Spinal cord (tissue), 10 donors: Measurements from ENCODE around the gene ADRB2. TPM values are rescaled to one million over a fixed set of nuclear protein-coding genes. Genes with fewer than 3 reads are reported as not detected.
"Not testable (repeated sequence)": the region's sequence is repeated elsewhere in the genome, so short reads cannot be mapped to it uniquely, and the experiment has no call there.

Experiments
- DNase-seq, 6 donors: peaks; one replicate each; pipeline versions ENCODE4 v3.0.0 to v3.0.0-alpha.2; 2013 to 2015; ENCODE audit warnings: low spot score in 6 of 6, low read depth in 4 of 6
- H3K27ac ChIP-seq: one replicate; pipeline ENCODE4 v1.5.1; 2013; ENCODE audit warnings: low read depth, low read length, control low read depth
- H3K27me3 ChIP-seq: one replicate; pipeline ENCODE4 v1.6.1; 2013; ENCODE audit warnings: low read length; ENCODE audit not compliant: control insufficient read depth, insufficient read depth
- H3K36me3 ChIP-seq: one replicate; pipeline ENCODE4 v1.6.1; 2013; ENCODE audit warnings: low read length; ENCODE audit not compliant: control insufficient read depth, insufficient read depth
- H3K4me1 ChIP-seq: one replicate; pipeline ENCODE4 v1.6.1; 2013; ENCODE audit warnings: low read length; ENCODE audit not compliant: control insufficient read depth, insufficient read depth
- H3K4me3 ChIP-seq: one replicate; pipeline ENCODE4 v1.5.1; 2013; ENCODE audit warnings: low read depth, low read length, control low read depth
- H3K9me3 ChIP-seq: one replicate; pipeline ENCODE4 v1.6.1; 2013; ENCODE audit warnings: low read length; ENCODE audit not compliant: control insufficient read depth, insufficient read depth
- WGBS: methylation state at CpG from one replicate; pipeline ENCODE4 v1.1.5; 2013; ENCODE audit warnings: missing lambda C conversion rate; ENCODE audit not compliant: insufficient coverage; 5-methylcytosine and 5-hydroxymethylcytosine counted together
- polyA plus RNA-seq, 2 donors: library from polyadenylated mRNA; unstranded; fragments of 120-200 nt; gene quantifications; one replicate each; pipeline ENCODE4 v1.2.1, GENCODE V29; 2013; ENCODE audit not compliant: insufficient read length in 2 of 2
- total RNA-seq, 2 donors: library from RNA; depleted of rRNA in 1 of 2; stranded (reverse); fragments of 120-200 nt in 1 of 2; fragments of >200 nt in 1 of 2; gene quantifications; one replicate each; pipeline versions ENCODE4 v1.2.3 to v1.2.4, GENCODE V29; 2013 to 2014
- donor health status: healthy.

The ADRB2 gene
- total and polyA plus RNA-seq, 4 donors = 1.9 to 5.0 (median 3.6) TPM

DNA sequence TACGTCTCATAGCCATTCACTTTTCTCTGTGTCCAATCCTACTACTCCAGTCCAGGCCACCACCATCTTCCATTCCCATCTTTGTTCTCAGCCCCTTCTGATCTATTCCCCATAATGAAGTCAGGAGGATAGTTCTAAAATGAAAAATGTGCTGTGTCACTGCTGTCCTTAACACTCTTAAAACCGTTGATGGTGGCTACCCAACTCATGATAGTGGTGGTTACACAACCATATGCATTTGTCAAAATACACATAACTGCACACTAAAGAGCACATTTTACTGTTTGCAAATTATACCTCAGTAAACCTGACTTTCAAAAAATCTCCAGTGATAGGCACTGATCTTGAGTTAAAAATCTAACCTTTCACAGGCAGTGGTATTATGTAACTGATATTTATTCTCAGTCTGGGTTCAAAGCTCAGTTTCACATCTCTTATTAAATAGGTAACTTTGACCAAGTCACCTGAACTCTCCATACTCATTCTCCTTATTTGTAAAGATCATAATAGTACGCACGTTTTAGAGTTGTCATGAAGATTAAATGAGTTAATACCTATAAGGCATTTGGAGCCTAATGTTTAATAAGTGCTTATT is 24.6 kb upstream of the ADRB2 start:
- no peaks in the 10 kb centered on the region for H3K36me3 ChIP-seq
- DNase-seq = no peak
- H3K27me3 ChIP-seq = no peaks in the 10 kb centered on the region
- no peak overlapping the region for H3K27ac ChIP-seq
- 100% methylated on average over 1 of the region's 4 CpGs for WGBS
- H3K4me3 ChIP-seq = no peak overlapping the region
- H3K9me3 ChIP-seq = no peaks in the 10 kb centered on the region
- H3K4me1 ChIP-seq = no peaks in the 10 kb centered on the region

DNA sequence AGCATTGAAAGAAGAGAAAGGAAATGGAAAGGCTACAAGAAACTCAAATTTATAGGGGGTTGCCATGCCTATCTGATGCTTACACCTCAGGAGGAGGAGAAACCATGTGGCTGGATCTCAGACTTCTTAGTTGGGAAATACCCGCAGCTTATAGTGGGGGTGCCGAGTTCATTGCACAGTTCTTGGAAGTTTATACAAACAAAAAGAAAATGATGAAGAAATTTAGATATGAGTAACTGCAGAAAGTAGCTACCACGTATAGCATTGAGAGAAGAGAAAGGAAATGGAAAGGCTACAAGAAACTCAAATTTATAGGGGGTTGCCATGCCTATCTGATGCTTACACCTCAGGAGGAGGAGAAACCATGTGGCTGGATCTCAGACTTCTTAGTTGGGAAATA is 23.0 kb upstream of the ADRB2 start:
- H3K27ac ChIP-seq, H3K4me1 ChIP-seq, H3K4me3 ChIP-seq, DNase-seq, H3K36me3 ChIP-seq, H3K27me3 ChIP-seq, H3K9me3 ChIP-seq: not testable (repeated sequence)
- WGBS = no CpG with 5 or more reads among the region's 3 CpGs

DNA sequence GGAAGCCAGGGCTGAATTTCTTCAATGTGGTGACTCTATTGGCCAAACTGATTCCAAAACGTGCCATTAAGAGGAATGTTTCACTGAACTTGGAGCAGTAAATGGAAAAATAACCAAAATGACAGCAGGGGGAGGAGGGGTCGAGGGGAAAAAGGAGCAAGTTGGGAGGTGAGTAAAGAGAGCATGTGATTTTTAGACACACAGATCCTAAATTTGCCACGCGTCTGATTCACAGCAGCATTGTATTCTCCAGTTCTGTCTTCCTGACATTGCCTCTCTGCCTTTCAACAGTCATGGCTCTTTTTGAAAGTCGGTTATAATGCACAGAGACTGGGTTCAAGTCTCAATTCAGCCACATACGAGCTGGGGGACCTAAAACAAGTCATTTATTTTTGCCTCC is 22.0 kb upstream of the ADRB2 start:
- no peak for DNase-seq
- Histone ChIP-seq H3K4me3 (no peak overlapping the region), H3K9me3 (no peaks in the 10 kb centered on the region), H3K36me3 (no peaks in the 10 kb centered on the region), H3K27ac (no peak overlapping the region), H3K27me3 (no peaks in the 10 kb centered on the region), H3K4me1 (no peaks in the 10 kb centered on the region)
- WGBS = 86% methylated on average over 5 of the region's 6 CpGs

DNA sequence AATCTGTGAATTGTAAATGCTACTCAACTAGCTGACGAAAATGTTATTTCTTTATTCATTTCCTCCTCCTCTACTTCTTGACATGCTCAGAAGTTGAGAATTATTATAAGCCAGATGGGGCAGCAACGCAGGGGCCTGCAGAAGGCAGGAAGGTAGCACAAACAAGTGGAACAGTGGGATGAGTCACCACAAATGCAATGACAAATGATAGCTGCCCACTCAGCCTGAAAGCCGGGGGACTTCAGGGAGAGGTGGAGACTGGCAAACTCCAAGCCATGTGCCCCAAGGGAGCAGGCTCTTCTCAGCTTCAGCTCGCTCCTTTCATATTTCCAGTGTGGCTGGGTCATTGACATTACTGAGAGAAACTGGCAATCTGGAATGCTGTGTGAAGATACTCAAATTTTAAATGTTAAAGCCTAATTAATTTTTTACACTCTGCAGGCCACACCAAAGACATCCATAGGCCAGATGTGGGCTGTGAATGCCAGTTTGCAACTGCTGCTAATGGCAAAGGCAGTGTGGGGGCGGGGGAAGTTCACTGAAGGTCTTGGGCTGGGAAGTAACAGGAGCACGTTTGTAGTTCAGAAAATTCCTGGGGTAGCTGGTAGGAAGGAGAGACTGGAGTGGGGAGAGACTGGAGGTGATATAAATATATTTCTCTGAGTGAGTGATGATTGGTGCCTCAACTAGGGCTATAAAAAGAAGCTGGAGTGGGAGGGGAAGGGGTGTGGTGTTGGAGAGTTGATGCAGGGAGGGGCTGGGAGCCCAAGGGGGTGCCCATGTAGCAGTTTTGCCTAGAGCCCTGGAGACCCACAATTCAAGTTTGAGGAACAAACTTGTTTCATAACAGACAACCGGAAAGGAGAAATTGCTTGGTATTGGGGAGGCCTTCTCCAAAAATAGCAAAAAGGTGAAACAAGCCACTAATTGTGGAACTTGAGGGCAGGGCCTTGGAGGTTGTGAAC is 20.8 kb upstream of the ADRB2 start:
- WGBS = 67% methylated on average over 5 of the region's 7 CpGs
- H3K4me1 ChIP-seq = no peaks in the 10 kb centered on the region
- H3K36me3 ChIP-seq = no peaks in the 10 kb centered on the region
- no peak overlapping the region for H3K4me3 ChIP-seq
- no peak for DNase-seq
- H3K9me3 ChIP-seq = no peaks in the 10 kb centered on the region
- H3K27me3 ChIP-seq = no peaks in the 10 kb centered on the region
- no peak overlapping the region for H3K27ac ChIP-seq

DNA sequence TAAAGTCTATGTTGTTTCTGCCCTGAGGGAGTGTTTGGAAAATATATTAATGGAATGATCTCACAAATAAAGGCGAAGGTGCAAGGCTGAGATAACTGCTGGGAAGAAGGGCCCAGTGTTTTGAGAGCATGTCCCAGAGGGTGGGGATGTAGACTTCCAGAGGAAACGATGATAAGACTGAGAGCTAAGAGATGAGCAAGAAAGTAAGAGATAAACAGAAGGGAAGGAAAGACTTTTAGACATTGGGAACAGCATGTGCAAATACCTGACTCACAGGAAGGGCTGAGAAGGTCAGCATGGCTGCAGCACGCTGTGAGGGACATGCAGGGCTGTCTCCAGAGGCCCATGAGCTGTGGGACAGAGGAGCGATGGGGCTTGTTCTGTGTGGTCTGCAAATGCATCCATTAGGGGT is 19.9 kb upstream of the ADRB2 start:
- H3K4me3 ChIP-seq = no peak overlapping the region
- 91% methylated on average over 4 of the region's 4 CpGs for WGBS
- H3K4me1 ChIP-seq = no peaks in the 10 kb centered on the region
- H3K36me3 ChIP-seq = no peaks in the 10 kb centered on the region
- no peak for DNase-seq
- H3K27ac ChIP-seq = no peak overlapping the region
- no peaks in the 10 kb centered on the region for H3K27me3 ChIP-seq
- no peaks in the 10 kb centered on the region for H3K9me3 ChIP-seq

DNA sequence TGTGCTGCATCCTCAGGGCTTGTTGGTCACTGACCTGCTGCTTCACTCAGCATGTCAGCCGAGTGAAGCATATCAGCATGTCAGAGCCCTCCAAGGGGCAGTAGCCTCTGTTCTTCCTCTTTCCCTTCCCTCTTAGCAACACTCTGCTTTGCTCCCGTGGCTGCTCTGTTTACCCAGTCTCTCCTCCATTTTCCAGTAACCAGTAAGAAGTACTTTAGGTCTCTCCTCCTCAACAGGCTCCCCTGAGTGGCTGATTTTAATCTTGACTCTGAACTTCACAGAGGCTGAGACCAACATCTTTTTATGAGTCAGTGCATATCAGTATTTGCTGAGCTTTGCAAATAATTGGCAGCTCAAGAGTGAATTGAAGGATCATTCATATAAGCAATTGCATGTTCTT is 18.6 kb upstream of the ADRB2 start:
- Histone ChIP-seq H3K9me3 (no peaks in the 10 kb centered on the region), H3K36me3 (no peaks in the 10 kb centered on the region), H3K4me1 (no peaks in the 10 kb centered on the region), H3K4me3 (no peak overlapping the region), H3K27ac (no peak overlapping the region), H3K27me3 (no peaks in the 10 kb centered on the region)
- no peak for DNase-seq
- 15% methylated on average over 2 of the region's 2 CpGs for WGBS

DNA sequence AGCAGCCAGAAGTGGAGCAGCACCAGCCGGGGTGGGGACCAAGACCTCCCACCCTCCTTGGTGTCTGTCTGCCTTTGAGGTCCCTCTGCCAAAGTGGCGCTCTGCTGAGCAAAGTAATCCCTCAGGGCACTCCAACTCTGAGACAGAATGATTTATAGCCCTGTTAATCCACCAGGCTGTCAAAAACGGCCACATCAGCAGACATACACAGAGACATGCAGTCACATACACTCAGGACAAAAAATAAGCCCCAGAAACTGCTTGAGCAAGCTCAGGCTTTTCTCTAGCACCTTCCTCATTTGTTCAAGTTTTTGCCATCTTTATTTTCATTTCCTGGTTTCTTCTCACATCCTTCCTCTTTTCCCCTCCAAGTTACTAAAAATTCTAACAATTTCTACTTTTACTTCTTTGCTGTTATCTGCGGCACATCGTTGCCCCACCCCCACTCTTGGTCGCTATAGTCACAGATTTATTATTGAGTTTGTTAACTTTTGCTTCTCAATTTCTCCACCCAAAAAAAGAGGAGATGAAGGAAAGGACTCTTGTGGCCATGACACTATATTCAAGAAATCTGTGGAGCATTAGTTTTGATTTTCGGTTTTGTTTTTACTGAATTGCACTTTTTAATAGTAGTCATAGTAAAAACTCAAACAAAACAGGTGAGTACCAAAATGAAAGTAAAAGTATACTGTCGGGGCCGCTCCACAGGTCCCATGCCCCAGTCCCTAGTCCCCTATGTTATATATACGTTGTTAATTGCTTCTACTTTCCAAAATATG is 17.4 kb upstream of the ADRB2 start:
- WGBS = 31% methylated on average over 3 of the region's 10 CpGs
- Histone ChIP-seq H3K9me3 (no peaks in the 10 kb centered on the region), H3K27ac (no peak overlapping the region), H3K4me3 (no peak overlapping the region), H3K4me1 (no peaks in the 10 kb centered on the region), H3K36me3 (no peaks in the 10 kb centered on the region), H3K27me3 (no peaks in the 10 kb centered on the region)
- peak in 1 of 6 donors; percentile 49 for DNase-seq

DNA sequence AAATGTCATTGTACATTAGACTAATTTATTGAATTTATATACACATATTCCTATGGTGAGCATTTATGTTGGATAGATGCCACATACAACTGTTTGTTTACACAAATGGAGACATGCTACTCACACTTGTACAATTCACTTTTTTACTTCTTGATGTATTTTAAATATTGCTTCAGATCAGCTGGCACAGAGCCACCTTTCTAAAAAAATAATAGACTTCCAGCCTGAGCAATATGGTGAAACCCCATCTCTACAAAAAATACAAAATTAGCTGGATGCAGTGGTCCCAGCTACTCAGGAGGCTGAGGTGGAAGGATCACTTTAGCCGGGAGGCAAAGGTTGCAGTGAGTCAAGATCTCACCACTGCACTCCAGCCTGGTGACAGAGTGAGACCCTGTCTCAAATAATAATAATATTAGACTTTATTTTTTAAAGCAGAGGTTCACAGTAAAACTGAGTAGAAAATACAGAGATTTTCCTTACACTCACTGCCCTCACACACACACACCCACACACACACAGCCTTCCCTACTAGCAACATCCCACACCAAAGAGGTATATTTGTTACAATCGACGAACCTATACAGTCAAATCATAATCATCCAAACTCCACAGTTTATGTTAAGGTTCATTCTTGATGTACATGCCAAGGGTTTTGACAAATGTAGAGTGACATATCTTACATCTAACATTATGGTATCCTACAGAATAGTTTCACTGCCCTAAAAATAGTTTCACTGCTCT is 16.5 kb upstream of the ADRB2 start:
- WGBS = no CpG with 5 or more reads among the region's 3 CpGs

DNA sequence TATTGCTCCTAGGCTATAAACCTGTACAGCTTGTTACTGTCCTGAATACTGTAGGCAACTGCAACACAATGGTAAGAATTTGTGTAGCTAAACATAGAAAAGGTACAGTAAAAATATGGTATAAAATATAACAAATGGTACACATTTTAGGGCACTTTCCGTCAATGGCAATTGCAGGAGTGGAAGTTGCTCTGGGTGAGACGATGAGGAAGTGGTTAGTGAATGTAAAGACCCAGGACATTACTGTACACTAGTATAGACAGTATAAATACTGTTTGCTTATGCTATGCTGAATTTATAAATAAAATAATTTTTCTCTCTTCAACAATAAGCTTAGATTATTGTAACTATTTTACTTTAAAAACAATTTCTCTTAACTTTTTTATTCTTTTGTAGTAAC is 15.6 kb upstream of the ADRB2 start:
- Histone ChIP-seq H3K4me1 (no peaks in the 10 kb centered on the region), H3K27me3 (no peaks in the 10 kb centered on the region), H3K36me3 (no peaks in the 10 kb centered on the region), H3K27ac (no peak overlapping the region), H3K9me3 (no peaks in the 10 kb centered on the region), H3K4me3 (no peak overlapping the region)
- WGBS = no CpG with 5 or more reads among the region's 2 CpGs
- DNase-seq = no peak

More for the DNA sequence above, 16.5 kb upstream of the ADRB2 start:
- H3K4me1 ChIP-seq = no peaks in the 10 kb centered on the region
- DNase-seq = no peak
- H3K4me3 ChIP-seq = no peak overlapping the region
- H3K36me3 ChIP-seq = no peaks in the 10 kb centered on the region
- H3K9me3 ChIP-seq = no peaks in the 10 kb centered on the region
- H3K27ac ChIP-seq = no peak overlapping the region
- H3K27me3 ChIP-seq = no peaks in the 10 kb centered on the region
